Measurements from ENCODE around the gene IGF1R. TPM values are rescaled to one million over a fixed set of nuclear protein-coding genes. Genes with fewer than 3 reads are reported as not detected.

The IGF1R gene
- total RNA-seq, 3 donors from 2014 or later: 34.7 to 65.2 (median 47.7) TPM

DNA sequence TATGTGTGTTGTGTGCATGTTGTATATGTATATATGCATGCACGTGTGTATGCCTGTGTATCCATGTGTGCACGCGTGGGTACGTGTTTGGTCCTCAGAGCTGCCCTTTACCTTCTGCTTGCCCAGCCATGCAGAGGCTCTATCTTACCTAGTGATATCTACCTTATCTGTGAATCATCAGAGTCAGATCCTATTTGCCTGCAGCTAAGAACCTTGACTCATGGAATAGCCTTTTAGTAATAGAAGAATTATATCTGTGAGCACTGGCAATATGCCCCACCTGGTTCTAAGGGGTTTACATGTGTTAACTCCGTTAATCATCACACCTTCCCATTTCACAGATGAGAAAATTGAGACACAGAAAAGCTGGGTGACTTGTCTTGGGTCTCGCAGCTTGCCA lies 348.3 kb downstream of the IGF1R start:
- intact Hi-C loops (cut with DNase I, micrococcal nuclease): no loop called here
- no peaks in the 10 kb centered on the region for H3K36me3 ChIP-seq (ENCODE audit: low read depth)
- TF ChIP-seq, protein P1, sequence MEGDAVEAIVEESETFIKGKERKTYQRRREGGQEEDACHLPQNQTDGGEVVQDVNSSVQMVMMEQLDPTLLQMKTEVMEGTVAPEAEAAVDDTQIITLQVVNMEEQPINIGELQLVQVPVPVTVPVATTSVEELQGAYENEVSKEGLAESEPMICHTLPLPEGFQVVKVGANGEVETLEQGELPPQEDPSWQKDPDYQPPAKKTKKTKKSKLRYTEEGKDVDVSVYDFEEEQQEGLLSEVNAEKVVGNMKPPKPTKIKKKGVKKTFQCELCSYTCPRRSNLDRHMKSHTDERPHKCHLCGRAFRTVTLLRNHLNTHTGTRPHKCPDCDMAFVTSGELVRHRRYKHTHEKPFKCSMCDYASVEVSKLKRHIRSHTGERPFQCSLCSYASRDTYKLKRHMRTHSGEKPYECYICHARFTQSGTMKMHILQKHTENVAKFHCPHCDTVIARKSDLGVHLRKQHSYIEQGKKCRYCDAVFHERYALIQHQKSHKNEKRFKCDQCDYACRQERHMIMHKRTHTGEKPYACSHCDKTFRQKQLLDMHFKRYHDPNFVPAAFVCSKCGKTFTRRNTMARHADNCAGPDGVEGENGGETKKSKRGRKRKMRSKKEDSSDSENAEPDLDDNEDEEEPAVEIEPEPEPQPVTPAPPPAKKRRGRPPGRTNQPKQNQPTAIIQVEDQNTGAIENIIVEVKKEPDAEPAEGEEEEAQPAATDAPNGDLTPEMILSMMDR (IDR thresholded peaks at IDR 0.05): no peak
- ATAC-seq: no peak
- H3K4me3 ChIP-seq: no peak overlapping the region
- no peaks in the 10 kb centered on the region for H3K9me3 ChIP-seq
- H3K4me1 ChIP-seq (ENCODE audit: low read depth): no peaks in the 10 kb centered on the region
- no peak for DNase-seq

DNA sequence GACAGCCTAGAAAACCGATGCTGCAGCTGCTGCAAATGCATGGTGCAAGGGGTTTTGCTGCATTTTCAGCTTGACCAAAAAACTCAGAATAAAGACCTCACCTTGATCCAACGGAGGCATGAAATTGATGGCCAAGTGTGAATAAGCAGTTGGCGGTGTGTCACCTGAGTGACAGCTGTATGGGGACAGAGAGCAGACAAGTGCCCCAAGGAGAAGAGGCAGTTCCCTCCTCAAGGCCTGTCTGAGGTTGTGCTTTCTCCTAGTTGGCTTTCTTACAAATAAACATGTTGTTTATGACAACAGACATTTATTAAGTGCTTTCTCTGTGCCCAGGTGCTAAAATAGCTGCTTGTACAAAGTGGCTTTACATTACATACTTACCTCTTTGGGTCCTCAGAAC lies 349.0 kb downstream of the IGF1R start:
- intact Hi-C loops (cut with DNase I, micrococcal nuclease): no loop called here
- DNase-seq (no peak), ATAC-seq (no peak)
- Histone ChIP-seq H3K9me3 (no peaks in the 10 kb centered on the region), H3K4me3 (no peak overlapping the region), H3K4me1 (ENCODE audit: low read depth) (no peaks in the 10 kb centered on the region), H3K36me3 (ENCODE audit: low read depth) (no peaks in the 10 kb centered on the region)
- TF ChIP-seq, protein P1 (IDR thresholded peaks at IDR 0.05): no peak

DNA sequence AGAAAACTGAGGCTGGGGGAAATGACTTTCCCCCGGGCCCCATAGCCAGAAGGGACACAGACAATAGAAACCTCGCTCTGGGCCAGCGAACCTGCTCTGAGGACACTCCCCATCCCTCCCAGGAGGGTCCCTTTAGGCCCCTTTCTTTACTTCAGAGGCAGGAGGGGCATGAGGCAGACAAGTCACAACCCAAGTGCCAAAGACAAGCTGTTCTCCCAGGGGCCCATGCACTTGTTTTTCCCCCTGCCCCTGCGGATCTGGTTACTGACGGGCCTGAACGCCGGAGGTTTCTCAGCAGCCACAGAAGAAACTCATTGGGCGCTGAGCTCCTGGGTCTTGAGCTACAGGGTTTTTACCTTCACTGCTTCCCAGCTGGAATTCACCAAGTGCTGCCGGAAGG lies 349.4 kb downstream of the IGF1R start:
- H3K4me1 ChIP-seq (ENCODE audit: low read depth): no peaks in the 10 kb centered on the region
- ATAC-seq: no peak
- H3K36me3 ChIP-seq (ENCODE audit: low read depth): no peaks in the 10 kb centered on the region
- no peaks in the 10 kb centered on the region for H3K9me3 ChIP-seq
- DNase-seq: no peak
- no peak overlapping the region for H3K4me3 ChIP-seq
- intact Hi-C loops (cut with DNase I, micrococcal nuclease): no loop called here
- TF ChIP-seq, protein P1 (IDR thresholded peaks at IDR 0.05): no peak

DNA sequence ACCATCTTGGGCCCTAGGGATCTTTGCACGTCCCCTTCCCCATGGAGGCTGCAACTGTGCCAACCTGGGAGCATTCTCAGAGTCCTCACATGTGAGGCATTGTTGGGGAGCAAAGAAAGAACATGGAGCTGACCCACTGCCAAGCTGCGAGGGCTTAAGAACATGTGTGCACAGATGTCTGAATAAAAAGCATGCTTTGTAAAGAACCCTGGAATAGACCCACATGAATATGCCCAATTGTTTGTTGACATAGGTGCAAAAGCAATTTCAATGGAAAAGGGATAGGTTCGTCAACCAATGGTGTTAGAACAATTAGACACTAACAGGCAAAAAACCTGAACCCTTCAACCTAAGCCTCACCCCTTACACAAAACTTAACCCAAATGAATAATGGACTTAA lies 349.9 kb downstream of the IGF1R start:
- intact Hi-C loops (cut with DNase I, micrococcal nuclease): no loop called here
- Histone ChIP-seq H3K36me3 (ENCODE audit: low read depth) (no peaks in the 10 kb centered on the region), H3K4me1 (ENCODE audit: low read depth) (no peaks in the 10 kb centered on the region), H3K9me3 (no peaks in the 10 kb centered on the region), H3K4me3 (no peak overlapping the region)
- DNase-seq (no peak), ATAC-seq (no peak)
- TF ChIP-seq, protein P1 (IDR thresholded peaks at IDR 0.05): no peak

DNA sequence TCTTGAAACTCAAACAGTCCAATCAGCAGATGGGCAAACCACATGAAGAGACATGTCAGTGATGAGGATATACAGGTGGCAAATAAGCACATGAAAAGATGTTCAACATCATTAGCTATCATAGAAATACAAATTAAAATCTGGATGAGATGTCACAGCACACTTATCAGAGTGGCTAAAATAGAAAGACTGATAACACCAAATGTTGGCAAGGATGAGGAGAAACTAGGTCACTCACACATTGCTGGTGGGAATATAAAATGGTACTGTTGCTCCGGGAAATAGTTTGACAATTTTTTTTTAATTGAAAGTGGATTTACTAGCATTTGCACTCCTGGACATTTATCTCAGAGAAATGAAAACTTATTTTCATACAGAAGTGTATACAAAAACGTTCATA lies 350.9 kb downstream of the IGF1R start:
- intact Hi-C loops (cut with DNase I, micrococcal nuclease): no loop called here
- no peaks in the 10 kb centered on the region for H3K4me1 ChIP-seq (ENCODE audit: low read depth)

More for the DNA sequence above, 350.9 kb downstream of the IGF1R start:
- Histone ChIP-seq H3K9me3 (no peaks in the 10 kb centered on the region), H3K4me3 (no peak overlapping the region), H3K36me3 (ENCODE audit: low read depth) (no peaks in the 10 kb centered on the region)
- no peak for DNase-seq
- TF ChIP-seq, protein P1 (IDR thresholded peaks at IDR 0.05): no peak
- ATAC-seq: no peak
